Esophagus squamous epithelium (tissue), 5 donors: ENCODE data around the gene RTN4RL1. TPM values are rescaled to one million over a fixed set of nuclear protein-coding genes. Genes with fewer than 3 reads are reported as not detected.

Source experiments
- DNase-seq: peaks from one replicate; lab custom pipeline; 2025; lab: John Stamatoyannopoulos, UW
- H3K27ac ChIP-seq, 4 donors: fragments of 200-600 bp; sonication (generic); one replicate each; pipeline ENCODE4 v1.5.1; 2016 to 2019; ENCODE audit warnings: mild to moderate bottlenecking in 1 of 4
- H3K27me3 ChIP-seq, 4 donors: fragments of 200-600 bp; sonication (generic); 1 replicate in 3 of 4; 2 replicates in 1 of 4; pipeline versions ENCODE4 v1.5.1 to v1.6.0; 2017 to 2021; ENCODE audit warnings: antibody characterized with exemption in 1 of 4
- H3K36me3 ChIP-seq, 3 donors: fragments of 200-600 bp; sonication (generic); one replicate each; pipeline ENCODE4 v1.5.1; 2016 to 2019
- H3K4me1 ChIP-seq, 3 donors: fragments of 200-600 bp; sonication (generic); one replicate each; pipeline ENCODE4 v1.5.1; 2017 to 2019
- H3K4me3 ChIP-seq, 4 donors: fragments of 200-600 bp; sonication (generic); 1 replicate in 3 of 4; 2 replicates in 1 of 4; pipeline ENCODE4 v1.5.1; 2016 to 2019; ENCODE audit warnings: mild to moderate bottlenecking in 2 of 4, moderate library complexity in 1 of 4
- H3K9me3 ChIP-seq, 3 donors: fragments of 200-600 bp; sonication (generic); one replicate each; pipeline ENCODE4 v1.5.1; 2016 to 2019
- POLR2A ChIP-seq, 4 donors: fragments of 450-650 bp; IDR thresholded peaks; one replicate each; pipeline ENCODE4 v1.6.1; 2017; ENCODE audit warnings: antibody characterized with exemption in 4 of 4, mild to moderate bottlenecking in 4 of 4, moderate library complexity in 3 of 4
- WGBS, 2 donors: methylation state at CpG; one replicate each; pipeline ENCODE4 v1.1.5; 2018; 5-methylcytosine and 5-hydroxymethylcytosine counted together
- intact Hi-C: fragments of 100-400 bp; cut with DNase I; formaldehyde crosslinking; loops from one replicate; pipeline ENCODE4 v1.15.0; 2022
- total RNA-seq, 4 donors: library from RNA; depleted of rRNA; stranded (reverse); fragments of >200 nt; gene quantifications; one replicate each; pipeline ENCODE4 v1.1.0, GENCODE V29; 2016
- TF ChIP-seq, protein P1 (sequence below), 6 experiments: fragments of 450-650 bp in 4 of 6; fragments of 200-600 bp in 2 of 6; sonication (generic) in 2 of 6; IDR thresholded peaks; one replicate each; pipeline ENCODE4 v1.5.1; 2016 to 2019; ENCODE audit warnings: antibody characterized with exemption in 6 of 6, mild to moderate bottlenecking in 4 of 6, moderate library complexity in 4 of 6
- donor health status: DM: yes; HTN: yes; CAD: no.

RTN4RL1 gene
- total RNA-seq, 4 donors from 2014 or later = 1.1 to 4.0 (median 2.0) TPM

GRCh38 chr17:1942666-1943435 is 82.3 kb downstream of the RTN4RL1 start:
- intact Hi-C loops = no loop called here
- Histone ChIP-seq H3K27me3 (no peaks in the 10 kb centered on the region), H3K4me1 (peaks cover 0 to 8% (median 0%) of the 10 kb centered on the region in 3 donors), H3K9me3 (no peaks in the 10 kb centered on the region), H3K27ac (no peak overlapping the region), H3K4me3 (no peak overlapping the region), H3K36me3 (no peaks in the 10 kb centered on the region)
- DNase-seq = no peak
- WGBS, 2 donors = 71 to 96% methylated on average over 6 to 12 of the region's 21 CpGs
- TF ChIP-seq POLR2A (IDR thresholded peaks at IDR 0.05) = no peak
- TF ChIP-seq, protein P1, sequence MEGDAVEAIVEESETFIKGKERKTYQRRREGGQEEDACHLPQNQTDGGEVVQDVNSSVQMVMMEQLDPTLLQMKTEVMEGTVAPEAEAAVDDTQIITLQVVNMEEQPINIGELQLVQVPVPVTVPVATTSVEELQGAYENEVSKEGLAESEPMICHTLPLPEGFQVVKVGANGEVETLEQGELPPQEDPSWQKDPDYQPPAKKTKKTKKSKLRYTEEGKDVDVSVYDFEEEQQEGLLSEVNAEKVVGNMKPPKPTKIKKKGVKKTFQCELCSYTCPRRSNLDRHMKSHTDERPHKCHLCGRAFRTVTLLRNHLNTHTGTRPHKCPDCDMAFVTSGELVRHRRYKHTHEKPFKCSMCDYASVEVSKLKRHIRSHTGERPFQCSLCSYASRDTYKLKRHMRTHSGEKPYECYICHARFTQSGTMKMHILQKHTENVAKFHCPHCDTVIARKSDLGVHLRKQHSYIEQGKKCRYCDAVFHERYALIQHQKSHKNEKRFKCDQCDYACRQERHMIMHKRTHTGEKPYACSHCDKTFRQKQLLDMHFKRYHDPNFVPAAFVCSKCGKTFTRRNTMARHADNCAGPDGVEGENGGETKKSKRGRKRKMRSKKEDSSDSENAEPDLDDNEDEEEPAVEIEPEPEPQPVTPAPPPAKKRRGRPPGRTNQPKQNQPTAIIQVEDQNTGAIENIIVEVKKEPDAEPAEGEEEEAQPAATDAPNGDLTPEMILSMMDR (IDR thresholded peaks at IDR 0.05) = no peak

DNA sequence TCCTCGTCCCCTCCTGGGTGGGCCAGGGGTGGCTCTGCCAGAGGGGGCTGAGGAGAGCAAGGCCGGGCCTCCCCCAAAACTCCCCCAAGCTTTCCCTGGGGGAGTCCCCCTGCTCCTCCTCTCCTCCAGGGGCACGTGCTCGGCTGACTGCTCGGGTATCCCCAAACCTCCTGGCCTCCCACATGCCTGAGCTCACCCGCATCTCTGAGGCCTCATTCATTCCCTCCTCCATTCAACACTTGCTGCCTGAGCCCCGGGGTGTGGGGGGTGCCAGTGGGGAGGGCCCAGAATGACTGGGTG is 83.1 kb downstream of the RTN4RL1 start:
- H3K4me3 ChIP-seq = no peak overlapping the region
- H3K36me3 ChIP-seq = peaks cover 0 to under 1% (median 0%) of the 10 kb centered on the region in 3 donors
- no peaks in the 10 kb centered on the region for H3K9me3 ChIP-seq
- H3K27me3 ChIP-seq = no peaks in the 10 kb centered on the region
- 58% methylated on average over 4 of the region's 7 CpGs; no CpG with 5 or more reads in 1 of the 2 donors for WGBS, 2 donors
- DNase-seq = no peak
- H3K27ac ChIP-seq = no peak overlapping the region
- intact Hi-C loops = no loop called here
- TF ChIP-seq POLR2A (IDR thresholded peaks at IDR 0.05) = no peak
- TF ChIP-seq, protein P1 (IDR thresholded peaks at IDR 0.05) = no peak
- peaks cover 0 to 8% (median 0%) of the 10 kb centered on the region in 3 donors for H3K4me1 ChIP-seq

DNA sequence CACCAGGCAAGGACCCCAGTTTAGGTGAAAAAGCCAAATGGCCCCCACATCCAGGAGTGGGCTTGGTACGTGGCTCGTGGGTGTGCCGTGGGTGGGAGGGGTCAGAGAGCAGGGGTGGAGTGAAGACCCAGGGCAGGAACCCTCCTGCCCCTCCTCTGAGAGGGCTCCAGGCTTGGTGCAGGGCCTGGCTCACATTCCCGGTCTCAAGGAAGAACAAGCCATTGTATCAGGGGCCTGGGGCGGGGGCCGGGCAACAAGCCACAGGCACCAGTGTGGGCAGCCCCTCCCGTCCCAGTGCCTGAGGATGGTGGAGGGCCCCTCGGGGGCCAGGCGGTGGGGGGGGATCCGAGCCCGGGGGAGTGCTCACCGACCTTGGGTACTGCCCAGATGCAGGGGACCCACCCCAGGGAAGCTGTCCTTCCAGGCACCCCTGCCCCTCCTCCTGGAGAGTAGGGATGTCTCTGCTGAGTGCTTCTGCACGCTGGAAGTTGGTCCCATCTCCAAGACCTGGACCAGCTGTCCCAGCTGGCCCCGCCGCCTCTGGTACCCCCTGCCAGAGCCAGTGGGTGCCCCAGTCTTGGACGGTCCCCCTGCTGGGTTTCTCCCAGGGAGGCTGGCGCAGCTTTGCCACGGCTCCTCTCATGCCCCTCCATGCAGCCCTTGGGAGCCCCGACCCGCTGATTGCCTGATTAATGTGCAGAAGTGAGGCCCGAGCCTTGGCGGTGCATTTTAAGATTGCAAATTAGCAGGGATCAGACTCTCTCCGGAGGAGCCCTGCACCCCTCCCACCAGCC is 83.7 kb downstream of the RTN4RL1 start:
- DNase-seq = no peak
- Histone ChIP-seq H3K4me3 (no peak overlapping the region), H3K27ac (no peak overlapping the region), H3K9me3 (no peaks in the 10 kb centered on the region), H3K36me3 (peaks cover 0 to 6% (median 0%) of the 10 kb centered on the region in 3 donors), H3K4me1 (peaks cover 0 to 8% (median 0%) of the 10 kb centered on the region in 3 donors), H3K27me3 (no peaks in the 10 kb centered on the region)
- TF ChIP-seq POLR2A (IDR thresholded peaks at IDR 0.05) = no peak
- TF ChIP-seq, protein P1 (IDR thresholded peaks at IDR 0.05) = no peak
- intact Hi-C loops = no loop called here
- WGBS, 2 donors = 60 to 70% methylated on average over 1 to 4 of the region's 23 CpGs

DNA sequence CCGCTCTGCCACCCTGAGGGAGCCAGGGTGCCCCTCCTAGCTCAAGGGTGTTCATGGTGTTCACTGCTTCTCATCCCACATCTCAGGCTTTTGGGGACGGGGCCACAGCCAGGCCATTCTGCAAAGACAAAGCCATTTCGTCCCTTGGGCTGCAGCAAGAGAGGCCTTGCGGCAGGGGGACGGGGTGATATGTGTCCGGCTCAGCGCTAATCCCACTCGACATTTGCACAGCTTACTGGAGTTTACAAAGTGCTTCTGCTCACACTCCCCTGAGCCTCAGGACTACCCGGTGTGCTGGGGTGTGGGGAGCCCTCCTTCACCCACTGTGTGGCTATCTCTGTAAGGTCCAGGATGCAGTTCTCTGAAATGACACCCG is 84.3 kb downstream of the RTN4RL1 start:
- TF ChIP-seq, protein P1 (IDR thresholded peaks at IDR 0.05) = no peak
- TF ChIP-seq POLR2A (IDR thresholded peaks at IDR 0.05) = no peak
- Histone ChIP-seq H3K4me3 (no peak overlapping the region), H3K27me3 (no peaks in the 10 kb centered on the region), H3K36me3 (peaks cover 0 to 10% (median 0%) of the 10 kb centered on the region in 3 donors), H3K4me1 (peaks cover 0 to 8% (median 0%) of the 10 kb centered on the region in 3 donors), H3K9me3 (no peaks in the 10 kb centered on the region), H3K27ac (no peak overlapping the region)
- no peak for DNase-seq
- WGBS, 2 donors = 85 to 86% methylated on average over 4 to 5 of the region's 10 CpGs
- intact Hi-C loops = no loop called here
